Measurements from ENCODE around the gene GPR78.

The GPR78 gene

DNA sequence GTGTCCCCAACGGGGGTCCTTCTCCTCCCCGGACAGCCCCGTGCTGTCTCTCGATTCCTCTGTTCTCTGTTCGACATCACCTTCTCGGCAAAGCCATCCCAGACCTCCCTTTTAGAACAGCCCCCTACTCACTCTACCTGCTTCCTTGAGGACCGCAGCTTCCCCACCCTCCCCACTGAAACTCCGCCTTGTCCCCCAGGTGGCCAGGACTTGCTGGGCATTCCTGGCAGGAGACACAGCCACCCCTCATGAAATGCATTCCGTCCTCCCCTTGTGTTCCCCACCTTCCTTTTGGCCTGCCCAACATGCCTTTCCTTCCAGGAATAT, 34.8 kb upstream of the GPR78 start:
- in situ Hi-C loops (cut with MboI; ENCODE audit: low sequenced_read_pairs): no loop called here

GRCh38 chr4:8546766-8547107, 33.5 kb upstream of the GPR78 start:
- in situ Hi-C loops (cut with MboI; ENCODE audit: low sequenced_read_pairs): no loop called here

GRCh38 chr4:8547108-8547911, 32.9 kb upstream of the GPR78 start:
- in situ Hi-C loops (cut with MboI; ENCODE audit: low sequenced_read_pairs): no loop called here

DNA sequence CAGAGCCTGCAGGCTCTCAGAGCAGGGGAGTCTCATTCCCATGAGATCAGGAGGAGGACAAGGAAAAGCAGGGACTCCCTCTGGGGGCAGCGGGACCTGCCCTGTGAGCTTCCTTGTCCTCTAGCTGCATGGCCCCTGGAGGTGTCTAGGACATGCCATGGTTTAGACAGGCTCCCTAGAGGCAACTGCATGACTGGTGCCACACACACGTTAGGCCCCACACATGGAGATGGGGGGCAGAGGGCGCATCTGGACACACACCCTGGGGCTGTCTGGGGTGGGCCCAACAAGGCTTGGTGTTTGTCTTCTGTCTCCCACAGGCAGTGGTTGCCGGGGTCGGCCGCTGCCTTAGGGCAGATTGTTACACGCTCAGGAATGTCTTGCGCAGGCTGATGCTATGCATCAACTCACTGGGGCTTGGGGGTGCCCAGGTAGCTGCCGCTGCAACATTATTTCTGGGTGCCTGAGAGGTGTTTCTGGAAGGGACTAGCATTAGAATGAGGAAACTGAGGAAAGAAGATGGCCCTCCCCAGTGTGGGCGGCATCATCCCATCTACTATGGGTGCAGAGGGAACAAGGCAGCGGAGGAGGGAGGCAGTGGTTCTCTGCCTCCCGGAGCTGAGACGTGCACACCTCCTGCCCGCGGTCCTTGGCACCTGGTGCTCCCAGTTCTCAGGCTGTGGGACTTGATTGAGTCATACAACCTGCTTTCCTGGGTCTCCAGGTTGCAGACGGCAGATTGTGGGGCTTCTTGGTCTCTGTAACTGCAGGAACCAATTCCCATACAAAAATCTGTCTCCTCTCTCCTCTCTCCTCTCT, 32.1 kb upstream of the GPR78 start:
- in situ Hi-C loops (cut with MboI; ENCODE audit: low sequenced_read_pairs): no loop called here

DNA sequence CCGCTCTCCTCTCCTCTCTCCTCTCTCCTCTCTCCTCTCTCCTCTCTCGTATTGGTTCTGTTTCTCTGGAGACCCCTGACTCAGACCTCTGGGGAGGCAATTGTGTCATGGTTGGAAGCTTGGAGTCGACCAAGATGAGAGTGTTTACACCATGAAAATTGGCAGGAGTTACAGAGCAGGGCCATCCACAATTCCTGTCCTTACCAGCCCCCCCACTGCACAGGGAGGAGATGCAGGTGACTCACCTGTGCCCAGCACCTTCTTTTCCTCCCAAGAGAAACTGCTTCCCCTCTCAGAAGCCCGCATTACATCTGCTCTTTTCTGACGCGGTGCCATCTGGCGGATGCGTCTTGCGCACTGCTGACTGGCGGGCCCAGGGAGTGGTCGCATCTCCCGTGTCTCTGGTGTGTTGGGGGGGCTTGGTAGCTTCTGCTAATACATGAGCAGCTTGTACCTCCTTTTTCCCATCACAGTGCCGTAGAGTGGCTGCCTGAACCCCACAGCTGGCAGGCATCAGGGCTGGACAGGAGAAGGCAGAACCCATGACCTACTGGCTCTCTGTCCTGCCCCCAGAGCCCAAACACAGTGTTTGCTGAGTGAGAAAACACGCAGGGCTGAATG, 31.4 kb upstream of the GPR78 start:
- in situ Hi-C loops (cut with MboI; ENCODE audit: low sequenced_read_pairs): no loop called here

DNA sequence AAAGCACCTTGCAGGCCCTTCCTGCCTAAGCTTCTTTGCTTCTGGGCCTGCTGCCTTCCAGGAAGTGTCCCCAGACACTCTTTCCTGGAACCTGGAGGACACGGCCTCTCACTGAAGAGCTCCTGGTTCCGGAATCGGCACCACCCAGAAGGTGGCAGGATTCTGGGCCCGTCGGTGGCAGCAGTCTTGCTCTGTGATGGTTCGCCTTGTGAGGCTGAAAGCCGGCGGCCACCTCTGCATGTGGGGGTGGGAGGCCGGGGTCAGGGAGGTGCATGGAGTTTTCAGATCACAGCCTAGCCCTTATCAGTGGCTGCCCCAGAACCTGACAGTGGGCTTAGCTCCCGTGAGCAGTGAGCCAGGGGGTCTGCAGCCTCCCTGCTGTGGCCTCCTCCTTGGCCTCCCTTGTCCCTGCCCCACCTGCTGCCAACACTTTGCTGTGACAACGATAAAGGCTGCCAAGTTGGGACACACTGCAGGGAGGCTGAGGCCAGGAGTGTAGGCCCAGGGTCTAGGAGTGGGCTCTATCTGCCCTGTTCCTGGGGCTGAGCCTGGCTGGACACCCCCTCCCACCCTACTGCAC, 30.8 kb upstream of the GPR78 start:
- in situ Hi-C loops (cut with MboI; ENCODE audit: low sequenced_read_pairs): no loop called here

GRCh38 chr4:8550691-8551090, 29.5 kb upstream of the GPR78 start:
- in situ Hi-C loops (cut with MboI; ENCODE audit: low sequenced_read_pairs): no loop called here

- in situ Hi-C loops (cut with MboI; ENCODE audit: low sequenced_read_pairs): no loop called here
Observed at GRCh38 chr4:8552024-8552423, 28.2 kb upstream of the GPR78 start.

DNA sequence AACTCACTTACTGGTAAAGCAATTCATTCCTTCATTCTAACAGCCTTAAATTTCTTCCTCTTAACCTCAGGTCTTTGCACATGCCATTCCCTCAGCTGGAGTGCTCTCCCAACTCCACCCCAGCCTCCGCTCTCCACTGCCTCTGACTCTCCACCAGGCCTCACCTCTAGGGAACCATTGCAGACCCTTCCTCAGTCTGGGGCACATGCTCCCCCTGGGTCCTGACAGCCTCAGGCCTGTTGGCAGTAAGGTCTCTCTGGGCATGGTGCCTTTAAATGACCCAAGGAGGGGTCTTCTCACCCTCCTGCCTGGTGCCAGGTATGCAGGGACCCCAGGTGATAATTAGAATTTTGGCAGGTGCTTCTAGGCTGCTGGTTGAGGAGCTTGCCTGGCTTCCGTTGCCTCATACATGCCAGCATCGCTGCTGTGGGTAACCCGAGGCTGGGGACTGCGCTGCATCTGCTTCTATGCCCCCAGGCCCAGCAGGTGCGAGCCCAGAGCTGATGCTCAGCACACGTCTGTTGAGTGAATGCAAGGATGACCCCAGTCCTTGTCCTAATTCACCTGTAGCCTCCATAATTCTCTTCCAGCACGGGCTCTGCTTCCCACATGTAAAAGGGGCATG, 27.5 kb upstream of the GPR78 start:
- in situ Hi-C loops (cut with MboI; ENCODE audit: low sequenced_read_pairs): no loop called here

DNA sequence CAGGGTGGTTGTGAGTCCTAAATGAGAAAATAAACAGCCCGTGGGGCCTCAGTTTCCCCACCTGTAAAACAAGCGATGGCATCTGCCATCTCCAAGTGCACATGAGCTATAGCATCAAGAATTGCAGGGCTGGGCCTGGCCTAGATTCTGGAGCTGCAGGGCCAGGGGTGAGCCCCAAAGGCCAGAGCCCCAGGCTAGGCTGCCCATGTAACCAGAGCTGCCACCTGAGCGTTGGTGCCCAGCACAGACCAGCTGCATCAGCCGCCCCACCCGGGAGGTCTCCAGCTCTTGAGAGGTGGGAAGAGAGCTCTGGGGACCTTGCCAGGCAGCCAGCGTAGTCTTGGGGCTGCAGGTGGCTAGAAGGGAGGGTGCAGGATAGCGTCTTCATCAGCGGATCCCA, 27.0 kb upstream of the GPR78 start:
- in situ Hi-C loops (cut with MboI; ENCODE audit: low sequenced_read_pairs): no loop called here

- in situ Hi-C loops (cut with MboI; ENCODE audit: low sequenced_read_pairs): no loop called here
Observed at GRCh38 chr4:8553991-8554405, 26.2 kb upstream of the GPR78 start.

DNA sequence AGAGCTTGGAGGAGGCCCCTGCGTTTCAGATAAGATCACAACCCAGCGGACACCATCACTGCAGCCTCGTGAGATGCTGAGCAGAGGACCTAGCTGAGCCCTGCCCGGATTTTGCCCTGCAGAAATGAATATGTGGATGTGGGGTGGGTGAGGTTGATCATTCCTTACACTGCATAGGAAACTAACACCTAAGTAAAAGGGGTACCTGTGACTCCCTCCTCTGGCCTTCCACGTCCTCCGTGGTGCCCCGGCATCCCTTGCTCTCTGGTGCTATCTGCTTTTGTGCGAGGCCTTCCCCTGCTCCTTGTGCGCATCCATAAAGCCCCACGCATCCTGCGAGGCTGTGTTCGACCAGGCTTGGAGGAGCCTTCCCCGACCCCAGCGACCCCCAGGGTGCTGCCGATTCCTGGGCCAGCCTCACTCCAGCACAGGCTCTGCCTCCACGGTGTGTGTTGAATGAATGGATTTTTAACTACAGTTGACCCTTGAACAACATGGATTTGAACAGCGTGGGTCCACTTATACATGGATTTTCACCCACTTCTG, 25.6 kb upstream of the GPR78 start:
- in situ Hi-C loops (cut with MboI; ENCODE audit: low sequenced_read_pairs): no loop called here

- in situ Hi-C loops (cut with MboI; ENCODE audit: low sequenced_read_pairs): no loop called here
Observed at GRCh38 chr4:8555716-8556115, 24.5 kb upstream of the GPR78 start.

- in situ Hi-C loops (cut with MboI; ENCODE audit: low sequenced_read_pairs): no loop called here
Observed at GRCh38 chr4:8556341-8557150, 23.6 kb upstream of the GPR78 start.

GRCh38 chr4:8557151-8558076, 22.8 kb upstream of the GPR78 start:
- in situ Hi-C loops (cut with MboI; ENCODE audit: low sequenced_read_pairs): no loop called here

DNA sequence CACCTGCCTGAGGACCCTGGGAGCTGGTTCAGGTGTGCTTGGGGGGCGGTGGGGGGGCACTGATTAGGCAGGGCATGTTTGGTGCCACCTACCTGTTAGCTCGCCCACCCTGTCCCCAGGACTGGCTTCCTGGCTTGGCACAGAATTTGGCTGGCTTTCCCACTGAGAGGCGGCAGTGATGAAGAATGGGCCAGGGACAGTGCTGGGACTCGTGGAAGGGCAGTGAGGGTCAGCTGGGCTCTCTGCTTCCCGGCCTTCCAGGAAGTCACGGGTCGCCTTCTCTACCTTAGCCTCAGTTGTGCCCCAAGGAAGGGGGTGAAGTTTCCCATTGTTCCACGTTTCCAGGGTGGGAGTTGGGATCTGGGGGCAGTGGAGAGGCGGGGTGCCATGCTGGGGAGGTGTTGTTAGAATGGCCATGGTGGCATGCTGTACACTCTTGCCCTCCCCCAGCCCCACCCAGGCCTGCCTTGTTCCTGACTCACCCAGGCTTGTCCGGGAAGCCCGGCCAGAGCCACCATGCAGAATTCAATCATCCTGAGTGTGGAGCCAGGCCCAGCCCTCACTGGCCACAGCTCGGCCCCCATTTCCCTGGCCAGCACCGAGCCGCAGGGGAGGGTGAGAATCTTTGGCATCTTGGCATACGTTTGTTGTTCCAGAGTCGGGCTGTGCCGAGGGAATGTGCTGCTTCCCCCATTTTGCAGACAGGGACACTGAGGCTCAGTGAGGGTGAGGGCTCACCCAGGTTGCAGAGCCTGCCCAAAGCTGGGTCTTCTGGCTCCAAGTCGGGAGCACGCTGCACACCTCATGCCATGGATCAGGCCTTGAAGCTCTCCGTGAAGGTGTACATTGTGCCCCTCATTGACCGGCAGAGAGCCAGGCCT, 21.9 kb upstream of the GPR78 start:
- in situ Hi-C loops (cut with MboI; ENCODE audit: low sequenced_read_pairs): no loop called here

DNA sequence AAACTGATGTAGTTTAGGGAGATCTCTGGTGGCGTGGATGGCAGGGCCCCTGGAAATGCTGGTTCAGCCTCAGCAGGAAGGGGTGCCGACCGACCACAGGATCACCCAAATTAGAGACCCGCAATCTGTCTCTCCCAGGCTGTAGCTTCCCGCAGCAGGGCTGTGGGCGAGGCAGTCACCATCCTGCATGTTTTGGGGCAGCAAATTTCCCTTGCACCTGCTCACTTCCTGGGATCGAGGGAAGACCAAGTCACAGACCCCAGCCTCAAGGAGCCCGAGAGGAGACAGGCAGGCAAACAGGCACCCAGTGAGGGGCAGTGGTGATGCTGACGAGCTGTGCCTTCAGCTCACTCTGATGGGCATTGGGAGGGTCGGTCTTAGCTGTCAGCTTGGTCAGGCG, 21.2 kb upstream of the GPR78 start:
- in situ Hi-C loops (cut with MboI; ENCODE audit: low sequenced_read_pairs): no loop called here

Data from HL-60/S4 treated with phorbol 12-myristate 13-acetate at 8.2 ng/mL for 4 days and 3 days (cell line).